Measurements from ENCODE around the gene CCDC91.

Gene CCDC91

GRCh38 chr12:28568704-28569103 is 378.4 kb downstream of the CCDC91 start:
- Mint-ChIP-seq H3K4me3 (no peak overlapping the region), H3K9me3 (peaks cover 4% of the 10 kb centered on the region), H3K36me3 (ENCODE audit: low read depth) (peaks cover 2% of the 10 kb centered on the region), H3K27me3 (no peaks in the 10 kb centered on the region), H3K27ac (no peak overlapping the region), H3K4me1 (no peaks in the 10 kb centered on the region)
- no peak for DNase-seq
- ATAC-seq = no peak

GRCh38 chr12:28569698-28570411 is 379.6 kb downstream of the CCDC91 start:
- DNase-seq (no peak), ATAC-seq (peak; percentile 67)
- Mint-ChIP-seq H3K9me3 (peaks cover 4% of the 10 kb centered on the region), H3K27ac (no peak overlapping the region), H3K36me3 (ENCODE audit: low read depth) (peaks cover 2% of the 10 kb centered on the region), H3K27me3 (no peaks in the 10 kb centered on the region), H3K4me1 (no peaks in the 10 kb centered on the region), H3K4me3 (no peak overlapping the region)

DNA sequence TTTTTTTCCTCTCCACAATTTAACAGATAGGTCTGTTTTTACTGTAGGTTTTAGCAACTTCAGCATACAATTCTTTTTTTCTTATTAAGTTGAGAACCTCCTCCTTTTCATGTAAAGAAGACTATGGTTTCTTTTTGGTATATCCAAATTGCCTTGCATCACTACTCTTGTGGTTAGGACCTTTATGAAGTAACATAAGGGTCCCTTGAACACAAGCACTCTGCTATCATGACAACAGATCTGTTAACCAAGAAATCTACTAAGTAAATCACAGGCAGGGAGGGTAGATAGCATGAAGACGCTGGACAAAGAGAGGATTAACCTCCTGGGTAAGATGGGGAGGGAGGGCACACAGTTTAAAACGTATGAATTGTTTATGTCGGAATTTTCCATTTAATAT is 380.6 kb downstream of the CCDC91 start:
- Mint-ChIP-seq H3K27ac (no peak overlapping the region), H3K4me1 (no peaks in the 10 kb centered on the region), H3K36me3 (ENCODE audit: low read depth) (no peaks in the 10 kb centered on the region), H3K27me3 (no peaks in the 10 kb centered on the region), H3K9me3 (no peaks in the 10 kb centered on the region), H3K4me3 (no peak overlapping the region)
- ATAC-seq = no peak
- DNase-seq = no peak

GRCh38 chr12:28574746-28575592 is 384.7 kb downstream of the CCDC91 start:
- Mint-ChIP-seq H3K4me3 (no peak overlapping the region), H3K9me3 (no peaks in the 10 kb centered on the region), H3K27ac (no peak overlapping the region), H3K27me3 (no peaks in the 10 kb centered on the region), H3K36me3 (ENCODE audit: low read depth) (no peaks in the 10 kb centered on the region), H3K4me1 (no peaks in the 10 kb centered on the region)
- ATAC-seq (no peak), DNase-seq (no peak)

- Mint-ChIP-seq H3K27me3 (no peaks in the 10 kb centered on the region), H3K27ac (no peak overlapping the region), H3K9me3 (no peaks in the 10 kb centered on the region), H3K4me1 (no peaks in the 10 kb centered on the region), H3K36me3 (ENCODE audit: low read depth) (no peaks in the 10 kb centered on the region), H3K4me3 (no peak overlapping the region)
- DNase-seq (no peak), ATAC-seq (no peak)
Observed at GRCh38 chr12:28575593-28576205, 385.4 kb downstream of the CCDC91 start.

DNA sequence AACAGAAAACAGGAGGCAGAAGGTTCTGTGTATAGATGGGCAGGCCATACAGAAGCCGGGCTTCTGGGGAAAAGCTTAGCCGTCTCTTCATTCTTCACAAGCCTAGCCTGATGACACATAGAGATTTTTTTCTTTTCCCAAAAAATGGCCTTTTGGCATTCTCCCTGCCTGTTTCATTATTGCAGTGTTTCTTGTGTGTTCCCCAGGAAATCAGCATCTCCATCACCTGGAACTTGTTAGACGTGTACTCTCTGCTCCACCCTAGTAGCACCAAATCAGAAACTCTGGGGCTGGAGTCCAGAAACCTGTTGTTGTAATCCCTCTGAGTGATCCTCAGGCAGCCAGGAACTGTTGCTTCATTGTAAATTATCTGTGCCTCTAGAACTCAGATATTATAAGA is 388.1 kb downstream of the CCDC91 start:
- Mint-ChIP-seq H3K4me1 (no peaks in the 10 kb centered on the region), H3K9me3 (no peaks in the 10 kb centered on the region), H3K36me3 (ENCODE audit: low read depth) (no peaks in the 10 kb centered on the region), H3K27me3 (no peaks in the 10 kb centered on the region), H3K4me3 (no peak overlapping the region), H3K27ac (no peak overlapping the region)
- DNase-seq (no peak), ATAC-seq (no peak)

DNA sequence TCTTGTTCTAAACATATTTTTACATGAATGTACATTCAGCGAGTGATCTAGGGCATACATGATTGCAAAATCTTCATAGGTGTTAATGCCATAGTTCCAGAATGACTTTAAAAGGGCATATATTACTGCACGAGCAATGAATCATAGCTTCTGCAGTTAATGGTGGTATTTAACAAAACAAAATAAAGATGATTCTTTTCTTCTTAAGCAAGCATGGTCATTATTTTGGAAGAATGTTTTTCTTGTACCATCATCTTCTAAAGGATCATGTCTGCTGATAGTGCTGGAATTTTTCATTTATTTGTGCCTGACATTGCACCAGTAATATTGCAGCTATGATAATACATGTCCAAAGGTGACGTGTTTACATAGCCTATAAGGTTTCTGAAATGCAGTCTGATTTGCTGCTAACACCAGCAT is 388.6 kb downstream of the CCDC91 start:
- ATAC-seq = no peak
- Mint-ChIP-seq H3K36me3 (ENCODE audit: low read depth) (no peaks in the 10 kb centered on the region), H3K9me3 (no peaks in the 10 kb centered on the region), H3K27me3 (no peaks in the 10 kb centered on the region), H3K4me1 (peaks cover 2% of the 10 kb centered on the region), H3K4me3 (no peak overlapping the region), H3K27ac (no peak overlapping the region)
- DNase-seq = no peak

- H3K9me3 Mint-ChIP-seq = no peaks in the 10 kb centered on the region
- no peak for ATAC-seq
- no peaks in the 10 kb centered on the region for H3K36me3 Mint-ChIP-seq (ENCODE audit: low read depth)
- no peak for DNase-seq
- H3K4me3 Mint-ChIP-seq = no peak overlapping the region
- no peaks in the 10 kb centered on the region for H3K27me3 Mint-ChIP-seq
- H3K27ac Mint-ChIP-seq = no peak overlapping the region
- H3K4me1 Mint-ChIP-seq = peaks cover 2% of the 10 kb centered on the region
Observed at GRCh38 chr12:28582672-28583376, 392.6 kb downstream of the CCDC91 start.

- H3K36me3 Mint-ChIP-seq (ENCODE audit: low read depth) = no peaks in the 10 kb centered on the region
- no peaks in the 10 kb centered on the region for H3K9me3 Mint-ChIP-seq
- H3K27ac Mint-ChIP-seq = no peak overlapping the region
- ATAC-seq (no peak), DNase-seq (no peak)
- H3K4me3 Mint-ChIP-seq = no peak overlapping the region
- H3K4me1 Mint-ChIP-seq = peaks cover 2% of the 10 kb centered on the region
- no peaks in the 10 kb centered on the region for H3K27me3 Mint-ChIP-seq
Observed at GRCh38 chr12:28583701-28584261, 393.5 kb downstream of the CCDC91 start.

GRCh38 chr12:28585146-28585545 is 394.9 kb downstream of the CCDC91 start:
- no peaks in the 10 kb centered on the region for H3K36me3 Mint-ChIP-seq (ENCODE audit: low read depth)
- DNase-seq (no peak), ATAC-seq (no peak)
- H3K4me3 Mint-ChIP-seq = no peak overlapping the region
- no peaks in the 10 kb centered on the region for H3K27me3 Mint-ChIP-seq
- H3K9me3 Mint-ChIP-seq = peaks cover 5% of the 10 kb centered on the region
- no peak overlapping the region for H3K27ac Mint-ChIP-seq
- peaks cover 2% of the 10 kb centered on the region for H3K4me1 Mint-ChIP-seq

DNA sequence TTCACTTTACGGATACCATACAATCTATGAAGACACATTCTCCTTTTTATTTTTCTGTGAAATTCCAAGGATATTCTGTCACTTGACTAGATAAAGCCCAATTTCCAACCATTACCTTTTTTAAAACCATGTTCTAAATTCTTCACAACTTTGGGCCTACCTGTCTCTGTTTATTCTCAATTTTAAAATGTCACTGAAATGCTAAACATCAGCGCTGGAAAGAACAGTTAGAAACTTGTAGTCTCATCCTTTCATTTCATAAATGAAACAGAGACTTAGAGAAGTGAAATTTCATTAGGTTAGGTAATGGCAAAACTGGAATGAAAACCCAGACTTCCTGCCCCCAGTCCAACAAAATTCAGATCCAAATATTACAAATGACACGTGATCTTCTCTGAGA is 396.2 kb downstream of the CCDC91 start:
- Mint-ChIP-seq H3K9me3 (peaks cover 9% of the 10 kb centered on the region), H3K36me3 (ENCODE audit: low read depth) (no peaks in the 10 kb centered on the region), H3K4me1 (peaks cover 2% of the 10 kb centered on the region), H3K27ac (no peak overlapping the region), H3K27me3 (no peaks in the 10 kb centered on the region), H3K4me3 (no peak overlapping the region)
- ATAC-seq (no peak), DNase-seq (no peak)

DNA sequence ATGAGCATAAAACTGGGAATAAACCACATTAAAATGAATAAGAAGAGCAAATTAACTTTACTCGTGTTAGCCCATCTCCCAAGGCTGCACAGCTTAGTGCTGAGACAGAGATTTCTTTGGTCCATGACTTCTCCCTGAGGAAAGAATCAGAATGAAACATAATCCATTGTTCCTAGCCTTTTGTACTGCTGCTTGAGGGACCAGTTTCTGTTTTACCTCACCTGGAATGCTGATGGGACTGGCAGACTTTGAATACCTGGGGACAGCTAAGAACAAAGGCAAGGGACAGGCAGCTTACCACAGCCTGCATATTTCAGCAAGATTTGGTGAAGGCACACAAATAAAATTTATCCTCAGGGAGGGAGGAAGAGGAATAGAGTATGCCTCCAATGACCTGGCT is 401.6 kb downstream of the CCDC91 start:
- peaks cover 22% of the 10 kb centered on the region for H3K9me3 Mint-ChIP-seq

More for the DNA sequence above, 401.6 kb downstream of the CCDC91 start:
- ATAC-seq (no peak), DNase-seq (no peak)
- Mint-ChIP-seq H3K4me1 (no peaks in the 10 kb centered on the region), H3K27ac (no peak overlapping the region), H3K36me3 (ENCODE audit: low read depth) (no peaks in the 10 kb centered on the region), H3K4me3 (no peak overlapping the region), H3K27me3 (peaks cover 2% of the 10 kb centered on the region)
